GM18858 (cell line): Measurements from ENCODE around the gene JAZF1.
"Not testable (repeated sequence)": the region's sequence is repeated elsewhere in the genome, so short reads cannot be mapped to it uniquely, and the experiment has no call there.

Source experiments
- ATAC-seq: cut with Tn5 transposase; IDR thresholded peaks from one replicate; pipeline ENCODE4 v1.9.1; 2021; ENCODE audit not compliant: unreplicated experiment

JAZF1 gene

DNA sequence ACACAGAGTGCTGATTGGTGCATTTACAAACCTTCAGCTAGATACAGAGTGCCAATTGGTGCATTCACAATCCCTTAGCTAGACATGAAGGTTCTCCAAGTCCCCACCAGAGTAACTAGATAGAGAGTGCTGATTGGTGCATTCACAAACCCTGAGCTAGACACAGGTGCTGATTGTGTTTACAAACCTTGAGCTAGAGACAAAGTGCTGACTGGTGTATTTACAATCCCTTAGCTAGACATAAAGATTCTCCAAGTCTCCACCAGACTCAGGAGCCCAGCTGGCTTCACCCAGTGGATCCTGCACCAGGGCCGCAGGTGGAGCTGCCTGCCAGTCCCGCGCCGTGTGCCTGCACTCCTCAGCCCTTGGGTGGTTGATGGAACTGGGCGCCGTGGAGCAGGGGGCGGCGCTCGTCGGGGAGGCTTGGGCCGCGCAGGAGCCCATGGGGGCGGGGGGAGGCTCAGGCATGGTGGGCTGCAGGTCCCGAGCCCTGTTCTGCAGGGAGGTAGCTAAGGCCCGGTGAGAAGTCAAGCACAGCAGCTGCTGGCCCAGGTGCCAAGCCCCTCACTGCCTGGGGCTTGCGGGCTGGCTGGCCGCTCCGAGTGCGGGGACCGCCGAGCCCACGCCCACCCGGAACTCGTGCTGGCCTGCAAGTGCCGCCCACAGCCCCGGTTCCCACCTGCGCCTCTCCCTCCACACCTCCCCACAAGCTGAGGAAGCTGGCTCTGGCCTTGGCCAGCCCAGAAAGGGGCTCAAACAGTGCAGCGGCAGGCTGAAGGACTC is 323.7 kb downstream of the JAZF1 start:
- ATAC-seq: not testable (repeated sequence)

DNA sequence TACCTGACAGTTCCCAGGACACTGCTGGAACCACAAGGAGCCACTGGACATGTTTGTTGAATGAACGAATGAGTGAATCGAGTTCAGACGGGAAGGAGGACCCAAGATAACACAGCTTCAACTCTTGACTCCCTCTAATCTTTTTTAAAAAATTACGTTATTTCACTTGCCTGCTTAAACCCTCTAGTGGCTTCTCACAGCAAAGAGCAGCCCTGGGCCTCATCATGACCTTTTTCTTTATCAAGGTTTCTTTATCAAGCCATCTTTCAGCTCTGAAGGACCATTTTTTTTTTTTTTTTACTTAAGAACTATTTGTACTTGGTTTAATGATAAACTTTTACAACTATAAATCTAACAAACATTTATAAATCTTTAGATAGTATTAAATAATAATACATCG is 330.1 kb downstream of the JAZF1 start:
- no peak for ATAC-seq

DNA sequence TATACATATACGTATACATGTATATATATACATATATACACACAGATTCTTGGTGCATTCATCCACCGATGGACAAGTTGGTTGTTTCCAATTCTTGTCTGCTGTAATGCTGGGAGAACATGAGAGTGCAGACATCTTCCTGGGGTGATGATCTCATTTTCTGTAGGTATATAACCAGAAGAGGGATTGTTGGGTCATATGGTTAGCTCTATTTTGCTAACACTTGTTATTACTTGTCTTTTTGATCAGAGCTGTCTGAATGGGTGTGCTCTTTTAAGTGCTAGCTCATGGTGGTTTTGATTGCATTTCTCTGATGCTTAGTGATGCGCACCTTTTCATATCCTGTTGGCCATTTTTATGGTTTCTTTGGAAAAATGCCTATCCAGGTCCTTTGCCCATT is 334.2 kb downstream of the JAZF1 start:
- no peak for ATAC-seq

DNA sequence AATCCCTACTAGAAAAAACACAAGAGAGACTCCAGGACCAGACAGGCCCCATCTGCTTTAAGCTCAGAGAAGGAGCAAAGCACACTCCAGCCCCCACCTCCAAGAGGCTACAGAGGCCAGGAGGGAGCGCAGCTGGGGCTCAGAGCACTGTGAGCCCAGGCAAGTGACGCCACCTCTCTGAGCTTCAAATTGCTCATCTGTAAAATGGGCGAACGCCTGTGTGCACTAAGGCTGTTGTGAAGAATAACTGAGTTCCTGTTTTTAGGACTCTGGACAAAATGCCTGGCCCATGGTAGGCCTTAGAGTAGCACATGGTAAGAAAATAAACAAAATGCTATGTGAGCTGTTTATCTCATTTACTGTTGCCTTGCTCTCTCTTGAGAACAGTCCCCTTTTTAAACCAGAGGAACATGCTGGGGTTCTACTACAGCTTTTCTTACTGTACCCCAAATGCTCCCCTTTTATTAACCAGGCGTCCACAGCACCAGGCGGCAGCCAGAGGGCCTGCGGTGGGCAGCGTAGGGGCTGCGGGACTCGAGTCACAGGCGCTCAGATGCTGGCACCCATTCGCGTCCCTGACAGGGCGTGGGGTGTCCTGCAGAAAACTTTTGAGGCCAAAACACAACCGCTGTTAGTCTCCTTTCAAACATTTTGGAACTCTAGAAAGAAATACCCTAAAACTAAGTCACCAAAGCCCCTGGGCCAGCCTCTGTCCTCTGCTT is 336.9 kb downstream of the JAZF1 start:
- no peak for ATAC-seq

DNA sequence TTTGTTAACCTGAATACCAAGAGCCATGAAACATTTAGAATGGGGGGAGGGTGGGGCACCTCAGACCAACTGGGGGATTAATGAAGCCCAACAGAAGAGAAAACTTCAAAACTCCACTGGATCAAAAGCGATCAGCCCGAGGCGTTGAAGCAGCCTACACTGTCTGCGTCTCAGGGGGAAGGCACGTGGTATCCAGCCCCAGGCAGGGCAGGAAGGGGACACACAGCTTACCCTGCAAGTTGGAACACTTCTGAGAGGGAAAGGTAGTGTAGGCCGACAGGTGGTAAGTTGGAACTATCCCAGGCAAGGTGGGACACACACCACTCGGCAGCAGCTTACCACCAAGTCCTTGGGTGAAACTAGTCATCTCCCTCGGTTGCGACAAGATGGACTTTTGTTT is 337.7 kb downstream of the JAZF1 start:
- no peak for ATAC-seq

DNA sequence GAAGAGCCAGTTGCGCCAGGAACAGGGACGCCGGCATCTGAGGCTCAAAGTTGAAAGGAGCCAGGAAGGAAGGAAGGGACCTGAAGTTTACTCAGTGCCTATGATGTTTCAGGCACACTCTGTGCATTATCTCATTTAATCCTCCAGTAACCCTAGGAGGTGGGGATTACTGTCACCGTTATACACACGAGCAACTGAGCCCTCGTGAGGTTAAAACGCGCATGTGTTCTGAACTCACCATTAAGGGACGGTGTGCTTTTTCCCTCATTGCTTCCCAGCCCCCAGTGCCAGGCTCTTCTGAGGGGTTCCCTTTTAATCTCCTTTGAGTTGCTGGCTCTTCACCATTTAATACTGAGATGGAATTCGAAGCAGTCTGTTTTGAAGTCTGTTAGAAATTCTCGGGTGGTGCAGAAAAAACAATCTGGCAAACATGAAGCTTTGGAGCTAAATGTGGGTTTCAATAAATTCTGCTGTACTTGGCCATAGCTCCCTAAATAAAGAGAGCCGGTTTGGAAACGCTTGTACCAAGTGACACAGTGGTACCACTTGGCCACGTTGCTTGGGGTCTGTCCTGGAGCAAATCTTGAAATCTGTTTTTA is 338.4 kb downstream of the JAZF1 start:
- ATAC-seq: no peak

DNA sequence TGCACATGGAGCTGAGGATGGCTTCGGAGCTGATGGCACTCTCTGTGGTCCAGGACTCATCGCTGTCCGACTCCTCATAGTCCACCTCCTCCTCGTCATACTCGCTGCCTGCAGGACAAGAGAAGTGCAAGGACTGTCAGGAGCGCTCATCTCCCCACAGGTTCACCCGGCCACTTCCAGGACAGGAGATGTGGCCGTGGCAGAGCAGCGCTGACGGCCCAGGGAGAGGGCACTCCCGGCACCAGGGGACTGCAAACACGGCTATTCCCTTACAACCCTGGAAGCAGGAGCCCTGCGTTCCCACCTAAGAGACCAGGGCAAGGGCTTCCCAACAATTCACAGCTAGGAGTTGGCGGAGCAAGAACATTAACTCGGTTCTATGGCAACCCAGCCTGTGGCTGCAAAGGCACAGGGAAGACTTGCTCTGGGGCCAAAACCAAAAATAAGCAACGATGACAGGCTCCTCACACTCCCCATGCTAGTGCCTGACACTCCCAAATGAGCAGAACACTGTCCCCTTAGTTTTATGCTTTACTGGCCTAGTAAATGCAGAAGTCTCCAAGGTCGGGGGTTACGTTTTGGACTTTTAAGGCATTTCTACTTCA is 339.7 kb downstream of the JAZF1 start:
- no peak for ATAC-seq

DNA sequence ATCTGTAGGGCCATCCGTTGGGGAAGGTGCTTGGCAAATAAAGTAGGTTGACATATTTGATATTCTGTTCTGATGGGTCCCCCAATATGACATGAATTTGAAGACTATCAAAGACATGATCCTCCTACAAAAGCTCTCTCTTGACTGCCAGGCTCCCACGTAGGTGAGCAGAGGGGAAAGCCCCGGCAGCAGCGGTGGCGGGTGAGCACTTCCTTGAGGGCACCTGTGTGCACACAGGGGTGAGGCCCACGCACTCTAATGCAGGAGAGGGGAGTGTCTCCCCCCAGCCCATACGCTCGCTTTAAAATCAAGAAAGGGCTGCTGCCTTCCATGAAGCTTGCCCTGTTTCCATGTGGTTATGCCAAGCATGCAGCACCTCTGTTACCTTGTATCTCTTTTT is 340.3 kb downstream of the JAZF1 start:
- ATAC-seq: no peak

DNA sequence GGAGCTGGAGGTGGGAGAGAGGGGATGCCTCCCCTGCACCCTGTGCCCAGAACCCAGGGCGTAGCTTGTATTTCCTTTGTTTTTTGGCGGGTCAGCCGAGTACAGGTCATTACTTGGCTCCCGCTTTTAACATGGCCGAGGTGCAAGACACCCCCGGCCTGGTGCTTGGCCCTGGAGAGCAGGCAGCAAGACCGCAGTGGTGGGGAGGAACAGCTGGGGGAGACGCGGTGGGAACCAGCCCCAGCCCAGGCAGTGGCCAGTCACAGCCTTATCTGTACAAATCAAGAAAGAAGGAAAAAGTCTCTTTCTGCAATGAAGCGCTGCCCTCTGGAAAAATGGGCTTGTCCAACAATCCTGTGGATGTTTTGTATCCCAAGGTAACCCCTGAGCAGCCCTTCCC is 341.5 kb downstream of the JAZF1 start:
- ATAC-seq: no peak

DNA sequence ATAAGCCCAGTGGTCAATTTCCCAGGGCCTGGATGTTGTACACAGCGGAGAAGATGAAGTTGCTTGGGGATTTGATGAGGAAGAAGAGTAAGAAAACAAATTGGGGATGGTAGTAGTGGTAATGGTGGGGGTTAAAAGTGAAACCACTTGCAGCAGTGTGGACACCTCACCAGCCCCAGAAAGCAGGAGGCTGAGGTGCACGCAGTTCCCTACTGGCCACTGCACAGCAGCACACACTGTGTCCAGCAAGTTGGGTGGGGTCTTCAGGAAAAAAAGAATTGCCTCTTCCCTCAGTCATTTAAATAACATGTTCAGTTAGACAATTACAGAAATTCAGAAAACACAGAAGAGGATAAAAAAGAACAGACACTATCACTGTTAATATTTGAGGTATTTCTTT is 344.1 kb downstream of the JAZF1 start:
- ATAC-seq: no peak

DNA sequence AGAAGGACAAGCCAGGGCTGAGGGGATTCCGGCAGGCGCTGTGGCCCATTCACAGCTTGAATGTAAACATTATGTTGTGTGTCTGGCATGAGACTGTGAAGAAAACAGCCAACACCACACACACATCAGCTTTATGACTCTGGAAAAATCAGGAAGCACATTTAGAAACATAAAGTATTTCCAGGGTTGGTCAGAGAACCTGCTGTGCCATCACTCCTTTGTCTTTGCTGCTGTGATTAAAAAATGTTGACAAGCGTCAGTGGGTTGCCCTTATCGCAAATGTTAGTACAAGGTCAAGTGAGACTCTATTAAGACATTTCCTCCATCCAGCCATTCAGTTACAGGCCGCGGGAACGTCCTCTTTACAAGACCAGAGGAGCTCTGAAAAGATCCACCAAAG is 345.2 kb downstream of the JAZF1 start:
- ATAC-seq: no peak

DNA sequence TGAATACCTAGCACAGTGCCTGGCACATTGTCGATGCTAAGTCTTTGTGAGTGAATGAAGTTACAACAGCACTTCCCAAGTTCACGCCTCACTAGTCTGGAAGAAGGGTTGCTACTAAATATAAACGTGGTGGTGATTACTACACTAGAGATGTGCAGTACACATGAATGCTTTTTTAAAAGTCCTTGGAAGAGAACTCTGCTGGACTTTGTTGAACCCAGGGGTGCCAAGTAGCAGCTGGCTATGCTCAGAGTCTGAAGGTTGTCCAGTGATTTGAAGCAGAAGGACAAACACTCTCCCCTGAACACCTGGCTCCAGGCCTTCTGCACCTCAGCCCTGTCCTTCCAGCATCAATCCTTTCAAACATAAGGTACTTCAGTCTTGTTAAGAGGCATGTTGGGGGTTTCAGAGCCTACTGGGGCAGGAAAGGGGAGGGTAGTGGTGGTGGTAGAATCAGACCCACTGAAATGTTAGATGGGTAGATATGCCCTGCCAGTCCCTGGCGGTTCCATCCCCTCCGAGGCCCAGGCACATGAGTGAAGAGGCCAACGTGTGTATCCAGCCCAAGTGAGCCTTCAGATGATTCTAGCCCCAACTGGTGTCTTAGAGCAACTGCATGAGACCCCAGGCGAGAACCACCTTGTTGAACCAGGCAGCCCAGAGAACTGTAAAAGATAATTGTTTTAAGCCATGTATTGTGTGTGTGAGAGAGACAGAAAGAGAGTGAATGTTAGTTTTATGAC is 346.2 kb downstream of the JAZF1 start:
- no peak for ATAC-seq

DNA sequence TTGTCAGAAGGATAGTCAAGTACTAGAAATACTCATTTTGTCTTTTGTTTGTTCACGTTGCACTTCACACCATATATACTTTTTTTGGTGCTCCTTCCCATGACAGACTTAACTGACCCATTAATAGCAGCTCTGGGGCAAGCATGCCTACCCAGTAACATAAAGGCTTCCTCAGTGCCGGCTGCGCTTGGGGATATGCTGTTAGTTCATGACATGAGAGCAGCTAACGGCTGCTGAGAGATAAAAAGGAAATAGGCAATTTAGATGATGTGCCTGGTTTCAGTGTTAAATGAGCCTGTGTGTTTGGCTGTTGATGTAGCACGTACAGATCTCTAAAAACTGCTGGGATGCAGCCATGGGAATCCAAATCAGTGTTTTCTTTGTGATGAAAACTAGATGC is 354.2 kb downstream of the JAZF1 start:
- no peak for ATAC-seq

DNA sequence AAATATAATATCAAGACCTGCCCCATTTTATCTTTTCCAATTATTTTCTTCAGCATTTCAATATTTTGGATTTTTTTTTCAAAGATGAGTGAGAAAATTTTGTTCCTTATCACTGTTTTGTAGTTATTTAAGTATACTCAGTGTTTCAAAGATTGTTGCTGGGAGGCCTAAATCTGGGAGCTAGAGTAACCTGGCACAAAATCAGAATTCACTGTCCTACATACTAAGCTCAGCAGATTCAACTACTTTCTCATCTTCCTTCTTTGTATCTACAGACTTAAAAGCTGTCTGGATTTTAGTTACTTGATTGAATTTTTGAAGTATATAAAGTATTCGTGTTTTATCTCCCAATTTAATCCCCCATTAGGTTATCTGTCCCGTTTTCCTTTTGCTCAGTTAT is 354.7 kb downstream of the JAZF1 start:
- no peak for ATAC-seq

DNA sequence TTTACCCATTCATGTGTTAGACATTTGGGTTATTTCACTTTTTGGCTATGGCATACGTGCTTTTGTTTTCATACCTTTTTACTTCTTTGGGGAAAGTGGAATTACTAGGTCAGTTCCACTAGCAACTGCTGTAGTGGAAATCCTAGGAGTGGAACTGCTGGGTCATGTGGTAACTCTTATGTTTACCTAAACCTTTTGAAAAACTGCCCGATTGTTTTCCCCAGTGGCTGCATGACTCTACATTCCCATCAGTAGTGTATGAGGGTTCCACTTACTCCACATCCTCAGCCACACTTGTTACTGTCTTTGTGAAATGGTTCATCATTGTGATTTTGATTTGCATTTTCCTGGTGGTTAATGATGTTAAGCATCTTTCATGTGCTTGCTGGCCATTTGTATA is 358.4 kb downstream of the JAZF1 start:
- ATAC-seq: no peak

DNA sequence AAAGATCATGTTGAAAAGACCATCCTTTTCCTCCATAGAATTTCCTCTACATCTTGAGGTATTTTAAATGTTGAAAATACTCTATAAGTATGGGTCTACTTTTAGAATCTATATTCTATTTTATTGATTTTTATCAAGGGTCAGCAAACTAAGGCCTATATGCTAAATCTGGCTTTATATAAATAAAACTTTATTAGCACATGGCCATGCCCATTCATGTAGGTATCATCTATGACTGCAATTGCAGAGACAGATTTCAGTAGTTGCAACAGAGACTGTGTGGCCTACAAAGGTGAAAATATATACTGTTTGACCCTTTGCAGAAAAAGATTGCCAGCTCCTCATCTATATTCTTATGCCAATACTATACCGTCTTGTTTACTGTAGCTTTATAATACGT is 367.9 kb downstream of the JAZF1 start:
- no peak for ATAC-seq

DNA sequence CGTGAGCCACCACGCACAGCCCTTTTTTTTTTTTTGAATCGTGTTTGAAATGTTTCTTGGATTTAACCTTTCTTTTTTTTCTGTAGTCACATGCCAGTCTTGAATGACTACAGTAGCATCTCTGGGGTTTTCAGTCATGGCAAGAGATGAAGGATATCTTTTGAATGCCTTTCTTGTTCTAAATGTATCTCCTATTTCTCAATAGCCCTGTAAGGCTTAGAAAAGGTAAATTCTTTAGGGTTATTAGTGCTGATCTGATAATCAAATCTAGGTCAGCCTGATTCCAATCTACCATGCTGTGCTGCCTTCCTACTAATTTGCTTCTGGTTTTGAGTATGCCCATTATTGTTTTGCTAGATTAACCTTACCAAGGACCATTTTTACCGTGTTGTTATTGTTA is 370.4 kb downstream of the JAZF1 start:
- no peak for ATAC-seq

DNA sequence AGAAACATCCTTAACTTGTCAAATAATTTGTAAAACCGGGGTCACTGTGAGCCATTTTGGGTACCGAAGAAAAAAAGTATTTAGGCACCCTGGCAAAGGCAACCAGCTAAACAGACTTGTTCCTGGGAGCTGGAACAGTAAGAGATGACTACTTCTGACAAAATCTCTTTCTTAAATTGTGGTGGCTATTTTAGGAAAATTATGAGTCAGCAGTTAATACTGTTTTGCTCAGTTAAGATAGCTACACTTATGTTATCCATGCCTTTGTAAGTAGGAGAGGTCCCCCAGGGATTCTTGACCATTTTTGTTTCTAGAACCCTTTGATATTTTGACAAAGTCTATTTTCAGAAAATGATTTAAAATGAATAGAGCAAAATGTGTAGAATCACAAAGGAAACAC is 372.0 kb downstream of the JAZF1 start:
- ATAC-seq: no peak

DNA sequence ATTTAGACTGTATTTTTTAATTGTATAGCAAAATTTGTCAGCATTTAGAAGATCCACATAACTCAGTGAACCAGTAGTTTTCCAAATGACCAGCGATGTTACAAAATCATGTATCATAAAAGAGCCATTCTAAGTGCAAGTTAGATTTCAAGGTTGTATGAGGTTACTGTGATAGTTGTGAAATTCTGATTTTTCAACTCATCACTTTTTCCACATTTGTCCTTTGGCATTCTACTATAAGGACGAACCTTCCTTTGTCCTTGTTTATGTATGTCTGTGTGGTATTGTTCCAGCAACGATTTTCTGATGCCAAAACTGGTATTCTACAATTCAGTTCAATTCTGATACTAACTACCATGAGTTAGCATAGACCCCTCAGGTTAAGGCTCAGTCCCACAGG is 376.5 kb downstream of the JAZF1 start:
- ATAC-seq: no peak

DNA sequence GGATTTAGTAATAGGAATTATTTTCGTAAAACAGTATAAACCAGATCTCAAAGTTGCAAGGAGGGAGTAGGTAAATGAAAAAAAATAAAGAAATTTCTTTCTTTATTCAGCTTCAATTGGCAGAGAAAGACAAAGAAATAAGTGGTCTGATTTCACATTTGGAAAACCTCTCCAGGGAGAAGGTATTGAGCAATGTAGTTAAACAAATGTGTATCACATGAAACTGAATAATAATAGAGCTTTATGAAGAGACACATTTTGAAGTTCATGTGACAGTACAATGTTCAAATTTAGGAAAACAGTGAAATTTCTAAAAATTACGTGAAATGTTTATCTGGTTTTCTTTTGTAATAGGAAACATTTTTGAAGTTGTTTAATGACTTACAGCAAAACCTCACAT is 377.6 kb downstream of the JAZF1 start:
- ATAC-seq: no peak

DNA sequence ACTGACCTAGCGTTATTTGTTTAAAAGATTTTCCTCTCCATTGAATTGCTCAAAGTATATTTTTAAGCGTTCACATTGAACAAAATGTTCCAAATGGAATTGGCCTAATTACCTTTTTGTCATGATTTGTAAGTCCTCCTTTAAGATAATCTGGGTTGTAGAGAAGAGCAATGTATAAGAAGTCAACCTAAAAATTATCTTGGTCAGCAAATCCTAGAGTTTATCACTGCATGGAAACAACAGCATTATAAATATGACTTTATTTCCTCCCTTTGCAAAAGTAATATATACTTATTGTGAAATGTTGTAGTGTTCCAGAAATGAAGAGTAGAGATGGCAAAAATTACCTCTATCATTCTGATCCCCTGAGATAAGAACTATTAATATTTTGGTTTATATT is 381.4 kb downstream of the JAZF1 start:
- no peak for ATAC-seq
